HEK293 (cell line): Measurements from ENCODE around the gene RNF19B.

Experiments used
- CTCF ChIA-PET: fragments of 350-600 bp; formaldehyde crosslinking; extraction: SDS; loops from one replicate; lab custom pipeline; 2021; ENCODE audit warnings: antibody characterized with exemption; lab: Yijun Ruan, JAX
- POLR2A ChIA-PET: fragments of 300-600 bp; formaldehyde crosslinking; extraction: SDS; loops from one replicate; lab custom pipeline; 2020; ENCODE audit warnings: antibody characterized with exemption, inconsistent platforms; lab: Yijun Ruan, JAX
- H3K27ac ChIP-seq: fragments of 200-500 bp; sonication (Bioruptor generic); 2 replicates; pipeline ENCODE4 v1.5.1; 2014; ENCODE audit warnings: low read depth, low read length, control low read depth, inconsistent platforms; ENCODE audit errors: extremely low read depth
- H3K36me3 ChIP-seq, 2 experiments: fragments of 200-500 bp in 1 of 2; sonication (Bioruptor generic) in 1 of 2; 1 replicate in 1 of 2; 2 replicates in 1 of 2; pipeline ENCODE4 v1.5.1; 2014 to 2017; ENCODE audit warnings: inconsistent platforms in 2 of 2, low read length in 2 of 2; ENCODE audit not compliant: control insufficient read depth in 2 of 2, insufficient read depth in 1 of 2
- H3K4me1 ChIP-seq: fragments of 200-500 bp; sonication (Bioruptor generic); 2 replicates; pipeline ENCODE4 v1.5.1; 2014; ENCODE audit warnings: mild to moderate bottlenecking, low read length, inconsistent platforms; ENCODE audit not compliant: control insufficient read depth, insufficient read depth
- H3K4me3 ChIP-seq: 2 replicates; pipeline ENCODE4 v1.5.1; 2011; ENCODE audit warnings: low read depth, mild to moderate bottlenecking, control low read depth, low read length, moderate library complexity
- H3K9me3 ChIP-seq: fragments of 200-500 bp; sonication (Bioruptor generic); 2 replicates; pipeline ENCODE4 v1.5.1; 2014; ENCODE audit warnings: low read depth, low read length, inconsistent platforms; ENCODE audit not compliant: control insufficient read depth, insufficient read depth
- KLF9 ChIP-seq: fragments of 450-650 bp; formaldehyde crosslinking; IDR thresholded peaks from 2 replicates; pipeline ENCODE4 v1.5.1; 2016; ENCODE audit warnings: missing biosample characterization, missing genetic modification characterization, low read depth
- PRDM2 ChIP-seq: fragments of 450-650 bp; formaldehyde crosslinking; IDR thresholded peaks from 2 replicates; pipeline ENCODE4 v1.5.1; 2016; ENCODE audit warnings: missing biosample characterization, missing genetic modification characterization, borderline replicate concordance
- TRIM28 ChIP-seq: IDR thresholded peaks from 2 replicates; pipeline ENCODE4 v1.6.1; 2011; ENCODE audit warnings: low read length, control low read depth, borderline replicate concordance
- YY2 ChIP-seq: fragments of 450-650 bp; formaldehyde crosslinking; IDR thresholded peaks from 2 replicates; pipeline ENCODE4 v1.5.1; 2016; ENCODE audit warnings: missing biosample characterization, missing genetic modification characterization
- ZNF140 ChIP-seq: fragments of 450-650 bp; formaldehyde crosslinking; IDR thresholded peaks from 2 replicates; pipeline ENCODE4 v1.5.1; 2016; ENCODE audit warnings: missing biosample characterization, missing genetic modification characterization
- ZNF148 ChIP-seq: fragments of 450-650 bp; formaldehyde crosslinking; IDR thresholded peaks from 2 replicates; pipeline ENCODE4 v1.5.0; 2017; ENCODE audit warnings: missing biosample characterization, missing genetic modification characterization, borderline replicate concordance
- ZNF155 ChIP-seq: fragments of 450-650 bp; formaldehyde crosslinking; IDR thresholded peaks from 2 replicates; pipeline ENCODE4 v1.5.1; 2016; ENCODE audit warnings: missing biosample characterization, missing genetic modification characterization
- ZNF184 ChIP-seq: fragments of 450-650 bp; IDR thresholded peaks from 2 replicates; pipeline ENCODE4 v1.5.1; 2018; ENCODE audit warnings: missing biosample characterization, mild to moderate bottlenecking, missing genetic modification characterization
- ZNF211 ChIP-seq: fragments of 450-650 bp; formaldehyde crosslinking; IDR thresholded peaks from 2 replicates; pipeline ENCODE4 v1.5.1; 2016; ENCODE audit warnings: low read depth, missing biosample characterization, missing genetic modification characterization
- ZNF214 ChIP-seq: fragments of 450-650 bp; formaldehyde crosslinking; IDR thresholded peaks from 2 replicates; pipeline ENCODE4 v1.5.1; 2017; ENCODE audit warnings: missing biosample characterization, mild to moderate bottlenecking, missing genetic modification characterization, borderline replicate concordance
- ZNF221 ChIP-seq: fragments of 450-650 bp; formaldehyde crosslinking; IDR thresholded peaks from 2 replicates; pipeline ENCODE4 v1.5.1; 2017; ENCODE audit warnings: missing biosample characterization, missing genetic modification characterization, borderline replicate concordance
- ZNF239 ChIP-seq: fragments of 450-650 bp; formaldehyde crosslinking; IDR thresholded peaks from 2 replicates; pipeline ENCODE4 v1.5.1; 2016; ENCODE audit warnings: missing biosample characterization, missing genetic modification characterization
- ZNF394 ChIP-seq: fragments of 450-650 bp; formaldehyde crosslinking; IDR thresholded peaks from 2 replicates; pipeline ENCODE4 v1.5.1; 2016; ENCODE audit warnings: missing biosample characterization, missing genetic modification characterization, mild to moderate bottlenecking, moderate library complexity, borderline replicate concordance
- ZNF473 ChIP-seq: fragments of 450-650 bp; formaldehyde crosslinking; IDR thresholded peaks from 2 replicates; pipeline ENCODE4 v1.5.1; 2017; ENCODE audit warnings: missing biosample characterization, missing genetic modification characterization
- ZNF580 ChIP-seq: fragments of 450-650 bp; formaldehyde crosslinking; IDR thresholded peaks from 2 replicates; pipeline ENCODE4 v1.5.1; 2016; ENCODE audit warnings: missing biosample characterization, missing genetic modification characterization
- ZNF645 ChIP-seq: fragments of 450-650 bp; formaldehyde crosslinking; IDR thresholded peaks from 2 replicates; pipeline ENCODE4; 2016; ENCODE audit warnings: missing biosample characterization, missing genetic modification characterization
- ZNF768 ChIP-seq: fragments of 450-650 bp; formaldehyde crosslinking; IDR thresholded peaks from 2 replicates; pipeline ENCODE4 v1.5.1; 2018; ENCODE audit warnings: missing biosample characterization, mild to moderate bottlenecking, missing genetic modification characterization
- ZNF785 ChIP-seq: fragments of 450-650 bp; formaldehyde crosslinking; IDR thresholded peaks from 2 replicates; pipeline ENCODE4 v1.5.1; 2016; ENCODE audit warnings: missing biosample characterization, missing genetic modification characterization

RNF19B gene

GRCh38 chr1:32924881-32925344, 39.7 kb downstream of the RNF19B start:
- TF ChIP-seq PRDM2 (tag by site-specific recombination), result no peak
- no peak for TF ChIP-seq ZNF140
- no peak for TF ChIP-seq ZNF394 (tag by site-specific recombination)
- TF ChIP-seq ZNF221, result no peak
- no peak for TF ChIP-seq ZNF211 (tag by site-specific recombination)
- no peak for TF ChIP-seq ZNF645 (tag by site-specific recombination)
- no peak for TF ChIP-seq ZNF155 (tag by site-specific recombination)
- no peak for TF ChIP-seq ZNF580 (tag by site-specific recombination)
- no peak for TF ChIP-seq ZNF148 (tag by site-specific recombination)
- no peak for TF ChIP-seq ZNF473 (tag by site-specific recombination)
- no peak for TF ChIP-seq KLF9 (tag by site-specific recombination)
- TF ChIP-seq YY2, result no peak
- no peak for TF ChIP-seq ZNF184 (tag by site-specific recombination)
- TF ChIP-seq TRIM28, result no peak
- TF ChIP-seq ZNF785 (tag by site-specific recombination), result no peak
- TF ChIP-seq ZNF214 (tag by site-specific recombination), result no peak
- no peak for TF ChIP-seq ZNF239 (tag by site-specific recombination)
- TF ChIP-seq ZNF768 (tag by site-specific recombination), result no peak

More at GRCh38 chr1:32924881-32925344, 39.7 kb downstream of the RNF19B start:
- Histone ChIP-seq H3K4me3 (no peak overlapping the region), H3K36me3 (no peaks in the 10 kb centered on the region), H3K9me3 (no peaks in the 10 kb centered on the region), H3K4me1 (no peaks in the 10 kb centered on the region), H3K27ac (no peak overlapping the region)
- CTCF ChIA-PET, result no interaction called here
- POLR2A ChIA-PET, result no interaction called here
